ENCODE data around the gene CELF4.

CELF4 gene

DNA sequence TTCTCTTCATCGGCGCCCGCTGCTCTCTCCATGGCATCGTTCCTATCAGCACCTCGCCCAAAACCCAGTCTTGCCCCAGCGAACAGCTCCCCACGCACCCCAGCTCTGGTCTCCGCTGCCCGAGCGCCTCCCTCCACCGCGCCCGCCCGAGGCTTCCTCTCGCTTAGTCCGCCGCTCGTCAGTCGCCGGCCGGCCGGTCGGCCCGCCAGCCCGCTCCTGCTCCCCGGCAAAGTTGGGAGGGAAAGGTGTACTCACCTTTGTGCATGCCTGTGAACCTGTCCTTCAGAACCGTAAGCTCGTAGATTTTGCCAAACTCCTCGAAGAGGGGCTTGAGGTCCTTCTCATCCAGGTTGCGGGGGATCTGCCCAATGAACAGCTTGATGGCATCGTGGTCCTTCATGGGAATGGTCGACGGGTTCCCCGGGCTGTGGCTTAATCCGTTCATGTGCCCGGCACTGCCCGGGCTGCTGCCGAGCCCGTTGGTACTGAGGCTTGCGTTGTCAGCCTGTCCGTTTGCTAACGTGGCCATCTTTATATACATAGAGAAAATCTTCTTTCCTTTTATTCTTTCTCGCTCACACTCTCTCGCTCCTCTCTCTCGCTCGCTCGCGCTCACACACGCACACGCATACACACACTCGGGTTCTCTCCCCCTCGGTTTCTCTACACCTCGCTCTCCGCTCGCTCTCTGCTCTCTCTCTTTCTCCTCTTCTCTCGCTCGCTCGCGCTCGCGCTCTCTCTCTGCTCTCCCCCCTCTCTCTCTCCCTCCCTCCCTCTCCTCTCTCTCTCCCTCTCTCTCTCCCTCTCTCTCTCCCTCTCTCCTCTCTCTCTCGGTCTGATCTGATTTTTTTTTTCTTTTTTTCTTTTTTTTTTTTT is at the start of gene CELF4:
CELF4 (minus strand) TSS at position 698 of the 876 bp plus-strand sequence.
- DNase-seq, result no peak

DNA sequence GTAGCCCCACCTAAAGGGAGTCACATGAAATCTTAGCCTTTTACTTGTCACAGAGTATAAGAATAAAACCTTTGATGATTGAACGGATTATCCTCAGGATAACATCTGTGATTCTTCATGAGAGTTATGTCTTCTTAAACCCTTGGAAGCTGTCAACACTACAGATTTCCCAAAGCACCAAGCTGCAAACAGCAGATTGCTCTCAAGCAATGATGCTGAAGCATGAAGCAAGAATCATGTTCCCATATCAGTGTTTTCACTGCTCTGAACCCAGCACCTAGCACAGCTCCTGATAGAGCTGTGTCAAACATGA is 47.6 kb upstream of the CELF4 start:
- DNase-seq, result no peak

DNA sequence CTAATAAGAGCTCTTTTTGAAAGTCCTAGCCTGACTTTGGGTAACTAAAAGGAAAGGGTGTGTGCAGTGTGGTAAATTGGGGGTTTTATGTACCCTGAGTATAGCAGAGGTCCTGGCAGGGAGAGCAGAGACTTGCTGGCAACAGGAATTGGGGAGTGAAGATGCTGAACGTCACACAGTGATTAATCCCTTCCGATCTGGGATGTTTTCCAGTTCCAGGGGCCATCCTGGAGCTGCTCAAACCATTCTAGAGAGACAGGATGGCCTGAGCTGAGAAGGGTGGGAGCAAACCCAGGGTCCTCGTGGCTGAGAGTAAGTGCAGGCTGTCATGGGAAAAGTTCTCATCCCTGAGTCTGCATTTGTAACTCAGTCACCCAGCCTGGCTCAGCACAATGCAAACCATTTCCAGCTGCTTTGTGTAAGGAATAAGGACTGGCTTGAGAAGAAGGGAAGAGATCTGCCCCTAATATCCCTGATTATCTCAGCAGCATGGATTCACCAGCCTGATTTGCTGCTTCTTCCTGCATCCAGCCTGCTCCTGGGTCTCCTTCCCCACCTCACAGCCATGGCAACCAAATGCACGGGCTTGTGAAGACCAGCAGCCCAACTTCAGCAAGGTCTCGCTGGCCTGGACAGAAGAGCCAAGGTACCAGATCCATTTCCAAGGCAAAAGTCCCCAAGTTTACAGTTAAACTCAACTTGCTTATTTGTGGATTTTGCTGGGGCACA is 47.1 kb upstream of the CELF4 start:
- DNase-seq, result no peak

DNA sequence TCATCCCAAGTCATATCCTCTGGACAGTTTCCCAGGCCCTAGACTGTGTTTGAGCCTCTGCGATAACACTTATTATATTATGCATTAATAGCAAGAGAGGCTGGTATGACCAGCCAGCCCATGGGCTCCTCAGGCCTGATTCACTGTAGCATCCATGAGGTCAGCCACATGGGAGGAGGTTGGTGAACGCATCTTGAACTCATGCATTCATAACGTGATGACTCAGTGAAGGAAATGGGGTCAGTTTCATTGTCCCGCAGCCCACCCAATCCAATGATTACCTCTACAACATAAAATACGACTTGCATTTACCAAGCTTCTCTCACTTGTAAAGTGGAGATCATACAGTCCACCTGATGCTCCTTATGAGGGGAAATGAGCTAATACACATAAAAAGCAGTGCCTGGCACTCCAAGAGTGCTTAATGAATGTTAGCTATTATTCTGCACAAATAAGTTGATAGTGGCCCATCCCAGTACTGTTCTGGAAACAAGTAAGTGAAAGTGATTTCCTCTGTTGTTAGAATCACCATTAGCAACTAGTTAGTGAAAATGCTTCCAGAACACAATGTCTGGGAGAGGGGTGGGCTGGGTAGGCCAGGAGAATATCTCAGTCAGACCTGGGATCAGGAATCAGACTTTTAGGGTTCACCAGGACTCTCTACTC is 46.1 kb upstream of the CELF4 start:
- DNase-seq, result no peak

DNA sequence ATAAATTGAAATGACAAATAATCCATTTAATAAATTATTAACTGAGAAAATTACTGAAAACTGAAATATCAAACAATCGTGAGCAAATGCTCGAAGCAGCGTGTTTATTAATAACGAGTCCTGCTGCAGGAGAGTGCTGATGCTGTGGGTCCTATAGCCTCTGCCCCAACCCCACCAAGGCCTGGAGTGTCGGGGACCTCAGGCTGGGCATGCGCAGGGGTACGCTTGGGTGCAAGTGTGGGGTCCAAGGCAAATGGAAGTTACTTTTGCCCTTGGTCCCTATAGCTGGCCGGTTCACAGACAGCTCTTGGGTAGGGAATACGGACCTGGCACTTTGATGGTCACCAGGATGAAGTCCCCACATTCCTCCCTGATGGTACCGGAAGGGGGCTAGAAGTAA is 43.3 kb upstream of the CELF4 start:
- no peak for DNase-seq

DNA sequence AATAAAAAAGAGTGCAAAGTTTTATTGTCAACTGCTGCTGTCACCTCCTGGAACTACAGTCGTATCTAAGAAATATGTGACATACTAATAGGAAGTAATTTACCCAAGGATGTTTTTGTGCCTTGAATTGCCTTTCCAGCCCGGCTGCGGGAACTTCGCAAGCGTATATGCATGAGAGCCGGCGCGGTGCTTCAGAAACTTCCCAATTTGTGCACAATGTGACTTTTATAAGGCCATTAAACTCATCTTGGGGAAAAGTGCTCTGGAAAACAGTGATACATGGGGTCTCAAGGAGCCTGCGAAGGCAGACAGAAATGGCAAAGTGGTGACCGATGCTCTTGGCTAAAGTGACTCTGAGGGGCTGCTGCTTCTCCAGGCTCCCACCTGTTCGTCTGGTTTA is 41.7 kb upstream of the CELF4 start:
- no peak for DNase-seq

DNA sequence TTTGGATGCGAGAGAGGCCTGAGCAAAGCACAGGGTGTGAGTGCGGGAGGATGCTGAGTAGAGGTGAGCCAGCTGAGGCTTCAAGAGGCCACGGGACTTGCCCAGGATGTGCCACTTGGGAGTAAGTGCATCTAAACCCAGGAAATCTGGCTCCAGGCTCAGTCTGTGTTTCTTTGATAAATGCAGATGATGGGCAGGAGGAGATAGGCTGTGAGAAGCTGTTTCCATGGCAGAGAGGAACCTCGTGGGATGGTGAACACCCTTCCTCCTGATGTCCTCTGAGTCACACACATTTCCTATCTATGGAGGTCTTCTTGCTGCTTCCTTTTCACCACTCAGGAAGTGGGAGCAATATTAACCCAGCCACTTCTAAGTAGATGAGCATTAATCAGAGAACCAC is 38.4 kb upstream of the CELF4 start:
- no peak for DNase-seq

DNA sequence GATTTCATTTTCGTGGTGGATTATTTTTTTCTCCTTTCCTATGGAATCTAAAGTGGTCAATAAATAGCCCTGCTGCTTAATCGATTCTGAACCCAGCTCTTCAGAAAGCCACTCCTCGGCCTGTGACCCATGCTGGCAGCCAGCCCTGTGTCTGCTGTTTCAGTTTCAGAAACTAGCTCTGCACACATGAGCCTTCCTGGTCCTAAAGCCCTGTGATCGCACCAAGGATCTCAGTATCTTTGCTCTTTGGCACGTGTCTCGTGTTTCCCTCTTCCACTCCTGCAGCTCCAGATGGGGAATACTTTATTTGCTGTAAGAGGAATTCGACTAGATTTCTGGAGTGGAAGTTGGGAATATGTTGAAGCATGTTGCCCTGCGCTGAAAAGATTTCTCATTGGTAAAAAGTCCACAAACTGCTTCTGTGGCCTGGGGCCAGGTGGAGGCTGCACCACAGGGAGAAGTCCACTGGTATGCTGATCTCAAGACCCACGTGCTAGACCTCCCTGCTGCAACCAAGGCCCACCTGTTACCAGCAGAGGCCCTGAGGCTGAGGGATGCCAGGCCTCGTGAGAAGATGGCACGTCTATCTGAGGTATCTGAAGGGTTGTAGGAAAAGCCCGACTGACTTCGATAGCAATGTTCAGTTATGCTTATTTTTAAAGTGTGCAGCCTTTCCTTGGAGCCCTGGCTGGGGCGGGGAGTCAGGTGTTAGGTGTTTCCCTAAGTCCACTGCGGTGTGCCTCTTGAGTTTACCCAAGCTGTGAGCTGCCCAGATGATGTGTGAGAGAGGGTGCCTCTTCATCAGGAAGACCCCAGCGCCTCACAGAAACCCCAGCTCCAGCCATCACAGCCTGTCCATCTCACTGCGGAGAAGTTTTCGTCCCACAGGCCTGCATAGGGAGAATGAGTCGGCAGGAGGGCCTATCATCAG is 33.6 kb upstream of the CELF4 start:
- DNase-seq, result no peak

DNA sequence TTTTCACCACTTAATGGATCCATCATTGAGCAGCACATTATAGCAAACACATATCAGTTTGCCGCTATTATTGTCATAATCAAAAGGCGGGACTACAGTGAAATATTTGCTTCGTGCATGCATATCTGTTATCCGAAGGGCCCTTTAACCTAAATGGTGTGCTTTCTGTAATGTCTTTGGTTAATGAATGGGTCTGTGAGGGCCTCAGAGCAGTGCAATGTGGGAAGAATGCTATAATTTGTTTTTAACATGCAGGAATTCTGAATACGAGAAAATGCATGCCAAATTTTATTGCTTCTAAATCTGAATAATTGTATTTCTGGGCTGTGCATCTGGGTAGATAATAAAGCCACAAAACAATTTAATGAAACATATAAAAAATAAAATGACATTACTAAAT is 32.8 kb upstream of the CELF4 start:
- no peak for DNase-seq

DNA sequence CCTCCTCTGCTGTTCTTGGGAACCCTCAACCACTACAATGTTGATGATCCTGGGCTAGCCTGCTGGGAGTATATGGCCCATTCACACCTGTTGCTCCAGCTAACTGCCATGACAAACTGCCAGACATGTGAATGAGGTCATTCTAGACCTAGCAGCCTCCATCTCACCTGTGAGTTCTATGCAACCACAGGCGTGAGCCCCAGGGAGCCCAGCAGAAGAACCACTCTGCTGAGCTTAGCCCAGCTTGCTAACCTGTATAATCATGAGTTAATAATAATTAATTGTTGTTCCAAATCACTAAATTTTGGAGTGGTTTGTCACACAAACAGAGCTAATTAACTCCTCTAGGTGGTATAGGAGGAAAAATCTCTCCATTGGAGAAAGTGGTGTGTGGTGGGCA is 24.7 kb upstream of the CELF4 start:
- DNase-seq, result no peak

DNA sequence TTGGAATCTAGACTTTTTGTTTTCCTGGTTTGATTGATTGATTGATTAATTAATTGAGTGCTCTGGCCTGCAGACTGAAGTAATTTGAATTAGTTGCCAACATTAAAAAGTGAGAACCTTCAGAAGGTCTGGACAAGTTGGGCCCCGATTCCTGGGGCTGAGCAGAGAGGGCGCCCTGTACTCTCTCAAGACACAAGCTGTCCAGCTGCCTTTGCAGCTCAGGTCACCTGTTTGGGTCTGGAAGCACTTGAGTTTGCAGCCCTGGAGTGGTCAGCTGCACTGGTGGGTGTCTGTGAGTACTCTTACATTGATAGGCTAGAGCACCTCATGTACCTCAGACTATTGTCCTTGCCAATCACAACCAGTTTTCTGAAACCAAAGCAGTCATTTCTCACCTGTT is 22.7 kb upstream of the CELF4 start:
- DNase-seq, result no peak

DNA sequence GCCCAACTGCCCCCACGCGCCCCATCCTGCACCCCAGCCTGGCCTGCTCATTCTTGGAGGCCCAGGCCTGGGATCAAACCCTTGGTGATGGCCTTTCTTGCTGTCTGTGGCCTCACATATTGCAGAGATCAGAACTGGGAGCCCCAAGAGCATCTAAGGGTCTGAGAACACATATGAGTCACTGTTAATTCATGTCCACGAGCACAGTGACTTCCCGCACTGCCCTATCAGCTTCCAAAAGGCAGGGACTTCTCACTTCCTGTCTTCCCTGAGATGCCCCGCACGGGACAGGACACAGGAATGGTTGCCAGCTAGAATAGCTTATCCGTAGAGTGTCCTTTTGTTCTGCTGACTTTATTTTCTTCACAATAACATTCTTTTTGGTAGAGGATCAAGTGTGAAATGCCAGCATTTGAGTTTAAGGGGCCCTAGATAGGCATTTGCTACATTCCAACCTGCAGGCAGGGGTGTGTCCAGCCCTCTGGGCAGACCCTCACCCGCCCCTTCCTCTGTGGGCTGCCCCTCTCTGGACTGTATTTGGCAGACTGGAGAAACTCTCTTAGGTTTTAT is 21.1 kb upstream of the CELF4 start:
- no peak for DNase-seq

DNA sequence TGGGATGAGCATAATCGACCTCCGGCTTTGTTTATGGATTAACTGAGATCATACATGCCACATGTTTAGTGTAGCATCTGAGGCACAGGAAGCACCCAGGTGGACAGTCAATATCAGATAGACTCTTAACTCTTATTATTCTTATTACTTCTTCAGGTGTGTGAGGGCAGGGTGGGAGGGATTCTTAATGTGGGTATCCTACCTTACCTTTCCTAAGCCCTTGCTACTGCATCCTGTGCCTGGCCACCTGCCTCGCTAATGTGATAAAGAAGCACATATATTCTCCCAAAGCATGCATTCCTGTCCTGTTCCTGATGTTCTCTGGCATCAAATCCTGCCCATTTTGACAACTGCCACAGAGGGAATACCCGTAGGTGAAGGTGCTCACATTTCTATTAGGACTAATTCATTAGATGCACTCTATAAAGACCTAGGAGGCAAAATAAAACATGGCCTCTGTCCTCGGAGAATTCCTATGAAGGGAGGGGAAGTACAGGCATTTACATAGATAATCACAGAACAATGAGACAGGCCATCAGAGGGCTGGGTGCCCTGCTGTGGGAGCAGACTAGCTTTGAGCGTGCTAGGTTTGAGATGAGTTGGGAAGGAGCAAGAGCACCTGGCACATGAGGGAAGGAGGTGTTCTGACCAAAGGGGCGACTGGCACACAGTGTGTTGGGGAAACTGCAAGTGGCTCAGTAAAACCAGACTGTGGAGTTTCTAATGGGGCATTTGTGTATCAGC is 19.5 kb upstream of the CELF4 start:
- DNase-seq, result no peak

DNA sequence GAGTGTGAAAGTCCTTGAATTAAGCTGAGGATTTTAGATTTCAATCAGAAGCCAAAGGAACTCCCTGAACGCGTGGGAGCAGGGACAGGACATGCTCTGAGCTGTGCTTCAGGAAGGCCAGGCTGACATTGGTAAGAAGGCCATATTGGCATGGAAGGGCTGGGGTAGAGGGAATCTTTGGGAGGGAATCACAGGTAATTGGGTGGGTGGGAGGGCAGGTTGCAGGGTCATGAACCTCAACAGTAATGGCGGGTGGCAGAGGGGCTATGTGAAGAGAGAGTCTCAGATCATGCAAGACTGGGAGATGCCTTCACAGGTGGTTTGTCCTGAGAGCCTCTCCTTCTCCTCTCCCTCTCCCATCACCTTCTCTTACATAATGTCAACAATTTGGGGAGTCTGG is 18.6 kb upstream of the CELF4 start:
- no peak for DNase-seq

DNA sequence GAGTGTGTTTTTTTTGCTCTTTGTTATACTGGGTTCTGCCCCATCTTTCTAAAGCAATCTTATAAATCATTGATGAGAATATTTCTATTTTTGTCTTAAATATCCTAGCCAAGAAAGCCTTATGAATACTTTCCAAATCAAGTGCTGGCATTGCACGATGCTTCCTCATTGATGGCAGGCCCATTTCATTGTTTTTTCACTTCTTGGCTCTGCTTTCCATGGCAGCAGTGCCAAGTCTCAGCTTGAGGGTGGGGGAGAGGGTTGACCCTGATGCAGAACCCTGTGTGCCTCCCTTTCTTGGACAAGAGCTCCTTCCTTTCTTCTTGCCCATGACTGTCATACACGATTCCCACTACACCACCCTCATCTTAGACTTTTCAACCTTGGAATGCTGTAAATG is 16.7 kb upstream of the CELF4 start:
- no peak for DNase-seq

DNA sequence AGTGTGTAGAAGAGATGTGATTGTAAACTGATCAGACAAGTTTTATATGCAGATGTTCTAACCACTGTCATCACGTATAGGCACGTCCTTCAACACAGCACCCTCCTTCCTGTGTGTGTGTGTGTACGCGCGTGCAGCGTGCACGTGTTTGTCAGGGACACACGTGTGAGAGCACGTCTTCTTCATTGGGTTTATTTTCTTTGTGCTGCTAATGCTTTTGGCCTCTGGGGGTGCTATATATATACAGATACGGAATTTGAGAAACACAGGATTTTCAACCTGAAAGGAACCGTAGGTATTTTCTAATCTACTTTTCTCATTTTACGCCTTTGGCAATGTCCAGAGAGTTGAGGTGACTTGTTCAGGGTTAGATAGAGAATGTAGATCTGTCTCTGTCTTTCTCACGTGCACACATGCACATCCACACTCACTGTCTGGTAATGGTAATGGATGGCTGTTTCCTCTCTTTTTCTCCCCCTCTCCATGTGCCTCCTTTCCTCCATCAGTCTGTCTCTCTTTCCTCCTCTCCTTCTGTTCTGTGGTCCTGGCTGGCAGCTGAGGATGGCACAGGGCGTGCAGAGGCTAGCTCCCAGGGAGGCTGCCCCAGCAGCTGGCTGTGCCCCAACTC is 13.4 kb upstream of the CELF4 start:
- no peak for DNase-seq

DNA sequence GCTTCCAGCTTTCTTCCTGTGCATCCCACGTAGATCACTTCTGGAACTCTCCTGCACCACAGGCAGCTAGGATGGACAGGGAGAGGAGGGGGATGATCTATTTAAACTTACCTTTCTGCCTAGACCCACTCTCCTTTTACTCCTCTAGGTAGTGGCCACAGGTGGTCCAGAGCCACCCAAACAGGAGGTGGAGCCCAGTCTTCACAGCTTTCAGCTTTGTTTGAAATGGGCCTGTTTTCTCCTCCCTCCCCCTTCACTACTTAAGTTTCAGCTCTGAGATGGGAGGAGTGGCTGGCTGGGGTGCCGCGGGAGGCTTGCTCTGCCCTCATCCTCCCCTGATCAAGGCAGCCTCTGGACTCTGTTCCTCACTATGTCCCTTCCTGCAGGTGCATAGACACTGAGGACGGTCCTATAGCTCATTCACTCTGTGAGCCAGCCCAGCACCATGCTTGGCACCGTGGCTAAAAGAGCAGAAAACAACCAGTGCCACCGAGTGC is 12.6 kb upstream of the CELF4 start:
- DNase-seq, result no peak

DNA sequence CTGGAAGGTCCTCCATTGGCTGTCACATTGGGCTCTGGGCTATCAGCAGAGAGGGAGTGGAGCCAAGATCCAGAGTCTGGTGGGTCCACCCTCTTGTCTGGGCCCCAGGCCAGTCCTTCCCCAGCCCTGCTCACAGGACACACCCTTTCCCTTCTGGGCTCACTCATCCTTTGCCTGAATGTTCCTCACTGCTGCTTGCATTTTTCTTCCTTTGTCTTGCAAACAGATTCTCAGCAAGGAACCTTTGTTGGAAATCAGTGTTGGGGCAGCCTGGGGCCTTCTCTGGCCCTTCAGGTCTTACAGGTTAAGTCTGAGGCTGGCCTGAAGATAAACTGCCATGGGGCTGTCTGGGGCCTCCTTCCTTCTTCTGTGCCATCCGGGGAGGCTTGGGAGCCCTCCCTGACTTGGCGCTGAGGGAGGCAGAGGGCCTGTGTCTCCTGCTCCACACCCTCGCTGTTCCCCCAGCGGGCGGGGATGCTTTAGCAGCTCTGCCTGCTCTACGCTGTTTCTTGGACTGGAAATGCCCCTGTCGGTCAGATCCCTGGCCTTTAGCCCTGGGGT is 11.5 kb upstream of the CELF4 start:
- no peak for DNase-seq

DNA sequence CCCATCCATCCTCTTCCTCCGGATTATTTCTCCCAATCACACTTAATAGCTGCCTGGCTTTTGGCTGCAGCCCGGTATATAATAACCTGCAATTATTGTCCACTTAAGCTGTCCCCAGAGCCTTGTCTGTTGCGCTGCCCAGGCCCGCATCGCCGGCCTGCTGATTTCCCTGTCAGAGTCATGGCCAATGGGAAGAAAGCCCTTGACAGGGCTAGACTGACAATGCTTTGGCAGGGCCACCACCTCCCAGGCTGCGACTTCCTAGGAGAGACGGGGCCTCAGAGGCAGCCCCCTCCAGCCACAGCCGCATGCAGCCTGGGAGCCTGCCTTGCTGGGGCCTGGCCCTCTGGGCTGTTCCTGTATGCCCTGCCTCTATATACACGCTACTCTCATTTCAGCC is 10.0 kb upstream of the CELF4 start:
- no peak for DNase-seq

DNA sequence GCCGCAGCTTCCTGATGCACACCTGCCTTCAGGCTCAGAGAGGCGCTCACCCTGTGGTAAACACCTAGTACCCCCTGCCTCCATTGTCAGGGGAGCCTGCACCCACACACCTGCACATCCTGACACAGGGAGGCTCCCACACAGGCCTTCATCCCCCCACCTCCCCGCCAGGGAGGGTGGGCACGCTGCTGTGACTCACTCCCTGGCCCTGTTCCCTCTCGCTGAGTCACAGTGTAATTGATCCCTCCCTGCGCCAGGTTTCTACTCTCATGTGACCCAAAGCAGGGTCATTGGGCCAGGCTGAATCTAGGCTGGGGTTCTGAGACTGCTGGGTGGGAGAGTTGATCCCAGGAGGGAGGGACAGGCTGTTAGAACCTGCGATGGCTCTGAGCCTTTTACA is 8.5 kb upstream of the CELF4 start:
- no peak for DNase-seq

DNA sequence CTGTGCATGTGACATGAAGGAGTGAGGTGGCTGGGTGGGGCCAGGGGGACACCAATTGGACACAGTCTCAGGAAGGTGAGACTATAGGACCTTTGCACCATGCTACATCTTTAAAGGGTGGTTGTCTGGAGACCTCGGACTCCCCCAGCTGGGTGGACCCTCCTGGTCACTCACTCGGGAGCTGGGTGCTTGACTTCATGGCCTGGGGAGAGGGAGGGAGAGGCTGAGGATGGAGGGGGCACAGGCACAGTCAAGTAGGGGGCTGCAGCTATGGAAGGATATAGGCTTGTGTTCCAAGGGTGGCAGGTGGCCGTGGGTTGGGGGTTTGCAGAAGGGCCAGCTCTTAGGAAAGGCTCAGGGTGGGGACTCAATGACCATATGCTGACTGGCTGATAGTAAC is 7.1 kb upstream of the CELF4 start:
- no peak for DNase-seq

Data from activated naive CD4-positive, alpha-beta T cell treated with Interleukin-2 at 50 U/mL for 16 hours (primary cell).